Trophoblast cell (in vitro differentiated cells and primary cell): ENCODE measurements around the gene NCAM2.

ENCODE experiments used
- DNase-seq, 2 donors: peaks; one replicate each; pipeline ENCODE4 v3.0.0-alpha.2; 2016
- H2AFZ ChIP-seq: 2 replicates; pipeline ENCODE4 v1.6.1; 2013; ENCODE audit warnings: low read length, moderate library complexity, mild to moderate bottlenecking; ENCODE audit not compliant: insufficient read depth, poor library complexity
- H2AK5ac ChIP-seq: 2 replicates; pipeline ENCODE4 v1.6.1; 2013; ENCODE audit warnings: mild to moderate bottlenecking, low read length
- H2BK120ac ChIP-seq: 2 replicates; pipeline ENCODE4 v1.6.1; 2013; ENCODE audit warnings: low read length, mild to moderate bottlenecking, moderate library complexity; ENCODE audit not compliant: insufficient read depth, poor library complexity
- H2BK12ac ChIP-seq: 2 replicates; pipeline ENCODE4 v1.6.1; 2013; ENCODE audit warnings: mild to moderate bottlenecking, low read length, moderate library complexity
- H2BK5ac ChIP-seq: 2 replicates; pipeline ENCODE4 v1.6.1; 2013; ENCODE audit warnings: low read length, low read depth, moderate library complexity, mild to moderate bottlenecking; ENCODE audit not compliant: poor library complexity
- H3K14ac ChIP-seq: 2 replicates; pipeline ENCODE4 v1.6.1; 2013; ENCODE audit warnings: mild to moderate bottlenecking, low read length
- H3K18ac ChIP-seq: 2 replicates; pipeline ENCODE4 v1.6.1; 2013; ENCODE audit warnings: mild to moderate bottlenecking, low read length
- H3K23ac ChIP-seq: 2 replicates; pipeline ENCODE4 v1.6.1; 2013; ENCODE audit warnings: low read length
- H3K27ac ChIP-seq: 2 replicates; pipeline ENCODE4 v1.5.1; 2013; ENCODE audit warnings: low read depth, mild to moderate bottlenecking, inconsistent platforms, low read length, moderate library complexity
- H3K27me3 ChIP-seq: 2 replicates; pipeline ENCODE4 v1.6.1; 2013; ENCODE audit warnings: inconsistent platforms, mild to moderate bottlenecking, low read length, moderate library complexity; ENCODE audit not compliant: insufficient read depth
- H3K36me3 ChIP-seq, 2 experiments: 1 replicate in 1 of 2; 2 replicates in 1 of 2; pipeline ENCODE4 v1.6.1; 2013; ENCODE audit warnings: low read length in 2 of 2, mild to moderate bottlenecking in 2 of 2, moderate library complexity in 1 of 2; ENCODE audit not compliant: insufficient read depth in 2 of 2, control insufficient read depth in 1 of 2
- H3K4ac ChIP-seq: 2 replicates; pipeline ENCODE4 v1.6.1; 2013; ENCODE audit warnings: low read depth, mild to moderate bottlenecking, low read length, moderate library complexity
- H3K4me1 ChIP-seq, 2 experiments: 1 replicate in 1 of 2; 2 replicates in 1 of 2; pipeline ENCODE4 v1.6.1; 2013; ENCODE audit warnings: low read length in 2 of 2, mild to moderate bottlenecking in 2 of 2, moderate library complexity in 1 of 2; ENCODE audit not compliant: insufficient read depth in 2 of 2, control insufficient read depth in 1 of 2
- H3K4me2 ChIP-seq: 2 replicates; pipeline ENCODE4 v1.6.1; 2013; ENCODE audit warnings: inconsistent platforms, mild to moderate bottlenecking, low read length, moderate library complexity
- H3K4me3 ChIP-seq: 2 replicates; pipeline ENCODE4 v1.5.1; 2013; ENCODE audit warnings: mild to moderate bottlenecking, low read depth, low read length, inconsistent platforms
- H3K79me1 ChIP-seq: one replicate; pipeline ENCODE4 v1.6.1; 2013; ENCODE audit warnings: low read length
- H3K79me2 ChIP-seq: 2 replicates; pipeline ENCODE4 v1.6.1; 2013; ENCODE audit warnings: low read length, mild to moderate bottlenecking; ENCODE audit not compliant: control insufficient read depth, insufficient read depth, poor library complexity
- H3K9ac ChIP-seq: 2 replicates; pipeline ENCODE4 v1.6.1; 2013; ENCODE audit warnings: mild to moderate bottlenecking, low read length
- H3K9me3 ChIP-seq: 2 replicates; pipeline ENCODE4 v1.6.1; 2013; ENCODE audit warnings: low read depth, mild to moderate bottlenecking, control low read depth, inconsistent platforms, low read length; ENCODE audit not compliant: insufficient read depth
- H4K12ac ChIP-seq: 2 replicates; pipeline ENCODE4 v1.6.1; 2013; ENCODE audit warnings: low read depth, mild to moderate bottlenecking, low read length, moderate library complexity
- H4K8ac ChIP-seq: 2 replicates; pipeline ENCODE4 v1.6.1; 2013; ENCODE audit warnings: low read depth, mild to moderate bottlenecking, low read length, moderate library complexity
- H4K91ac ChIP-seq: one replicate; pipeline ENCODE4 v1.6.1; 2013; ENCODE audit warnings: low read depth, mild to moderate bottlenecking, low read length, moderate library complexity
- WGBS: extraction: QIAGEN DNeasy Blood & Tissue Kit; methylation state at CpG from one replicate; pipeline ENCODE4 v1.1.7; 2013; ENCODE audit warnings: missing lambda C conversion rate; ENCODE audit not compliant: insufficient read length, insufficient coverage; ENCODE audit errors: extremely low coverage; 5-methylcytosine and 5-hydroxymethylcytosine counted together

The NCAM2 gene

GRCh38 chr21:21460979-21461378 lies 462.8 kb downstream of the NCAM2 start:
- no peak overlapping the region for H2BK12ac ChIP-seq
- H2AFZ ChIP-seq: no peak overlapping the region
- no peaks in the 10 kb centered on the region for H3K4me1 ChIP-seq
- WGBS: no CpG with 5 or more reads among the region's 5 CpGs
- H3K79me1 ChIP-seq: no peaks in the 10 kb centered on the region
- no peak overlapping the region for H4K91ac ChIP-seq
- H2AK5ac ChIP-seq: no peak overlapping the region
- H3K79me2 ChIP-seq: no peaks in the 10 kb centered on the region
- H3K27me3 ChIP-seq: no peaks in the 10 kb centered on the region
- no peak for DNase-seq
- no peak overlapping the region for H3K18ac ChIP-seq
- H2BK120ac ChIP-seq: no peak overlapping the region
- H3K27ac ChIP-seq: no peak overlapping the region
- H3K9me3 ChIP-seq: no peaks in the 10 kb centered on the region
- no peak overlapping the region for H3K14ac ChIP-seq
- H3K4me3 ChIP-seq: no peak overlapping the region
- H4K12ac ChIP-seq: no peak overlapping the region
- H3K36me3 ChIP-seq: no peaks in the 10 kb centered on the region
- H3K4ac ChIP-seq: no peak overlapping the region
- no peak overlapping the region for H3K4me2 ChIP-seq
- H3K9ac ChIP-seq: no peak overlapping the region
- H2BK5ac ChIP-seq: no peak overlapping the region
- no peak overlapping the region for H3K23ac ChIP-seq
- no peak overlapping the region for H4K8ac ChIP-seq

GRCh38 chr21:21463456-21463855 lies 465.2 kb downstream of the NCAM2 start:
- H2AK5ac ChIP-seq: no peak overlapping the region
- H3K9ac ChIP-seq: no peak overlapping the region
- H2BK12ac ChIP-seq: no peak overlapping the region
- H3K27me3 ChIP-seq: no peaks in the 10 kb centered on the region
- no CpG with 5 or more reads among the region's 4 CpGs for WGBS
- no peak overlapping the region for H3K23ac ChIP-seq
- H3K14ac ChIP-seq: no peak overlapping the region
- no peaks in the 10 kb centered on the region for H3K9me3 ChIP-seq
- no peaks in the 10 kb centered on the region for H3K36me3 ChIP-seq
- H3K4me2 ChIP-seq: no peak overlapping the region
- H2BK5ac ChIP-seq: no peak overlapping the region
- no peaks in the 10 kb centered on the region for H3K4me1 ChIP-seq
- no peaks in the 10 kb centered on the region for H3K79me2 ChIP-seq
- H3K79me1 ChIP-seq: no peaks in the 10 kb centered on the region
- no peak overlapping the region for H4K12ac ChIP-seq
- H4K8ac ChIP-seq: peak overlapping the region; percentile 28
- no peak for DNase-seq
- no peak overlapping the region for H3K4me3 ChIP-seq
- no peak overlapping the region for H3K27ac ChIP-seq
- H4K91ac ChIP-seq: no peak overlapping the region
- H3K18ac ChIP-seq: no peak overlapping the region
- H3K4ac ChIP-seq: no peak overlapping the region
- no peak overlapping the region for H2AFZ ChIP-seq
- no peak overlapping the region for H2BK120ac ChIP-seq

- WGBS: 100% methylated on average over 1 of the region's 1 CpG
- no peak for DNase-seq
- Histone ChIP-seq H3K4ac (no peak overlapping the region), H3K27ac (no peak overlapping the region), H3K18ac (no peak overlapping the region), H3K9me3 (no peaks in the 10 kb centered on the region), H3K9ac (no peak overlapping the region), H4K8ac (no peak overlapping the region), H2BK5ac (no peak overlapping the region), H3K23ac (no peak overlapping the region), H3K4me1 (no peaks in the 10 kb centered on the region), H4K91ac (no peak overlapping the region), H4K12ac (no peak overlapping the region), H3K4me3 (no peak overlapping the region), H2BK120ac (no peak overlapping the region), H2BK12ac (no peak overlapping the region), H3K36me3 (no peaks in the 10 kb centered on the region), H3K79me1 (no peaks in the 10 kb centered on the region), H3K4me2 (no peak overlapping the region), H3K79me2 (no peaks in the 10 kb centered on the region), H2AFZ (no peak overlapping the region), H2AK5ac (no peak overlapping the region), H3K27me3 (no peaks in the 10 kb centered on the region), H3K14ac (no peak overlapping the region)
These were observed 466.5 kb downstream of the NCAM2 start for GRCh38 chr21:21464684-21465083.

DNA sequence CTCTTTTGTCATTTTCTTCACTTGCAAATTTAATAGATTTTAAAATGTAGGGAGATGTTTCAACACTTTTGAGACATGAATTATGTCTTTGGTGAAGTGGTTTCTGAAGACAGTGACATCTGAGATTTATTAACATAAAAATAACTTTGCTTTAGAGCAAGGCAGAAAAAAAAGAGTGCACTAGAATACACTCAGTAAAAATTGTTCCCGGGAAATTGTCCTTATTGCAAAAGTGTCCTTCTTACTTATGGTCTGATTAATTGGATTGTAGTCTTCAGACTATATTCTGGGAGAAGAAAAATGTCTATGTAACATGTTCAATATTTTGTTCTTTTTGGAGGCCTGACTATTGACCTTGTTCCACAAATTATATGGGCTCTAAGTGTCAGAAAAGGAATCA lies 468.5 kb downstream of the NCAM2 start:
- H2BK120ac ChIP-seq: no peak overlapping the region
- WGBS: no CpG with 5 or more reads among the region's 1 CpG
- no peak overlapping the region for H4K8ac ChIP-seq
- H3K14ac ChIP-seq: no peak overlapping the region
- H2BK12ac ChIP-seq: no peak overlapping the region
- no peak overlapping the region for H3K9ac ChIP-seq
- H3K4me1 ChIP-seq: no peaks in the 10 kb centered on the region
- no peaks in the 10 kb centered on the region for H3K9me3 ChIP-seq
- H2BK5ac ChIP-seq: no peak overlapping the region
- no peak overlapping the region for H3K4me2 ChIP-seq
- H3K18ac ChIP-seq: no peak overlapping the region
- no peaks in the 10 kb centered on the region for H3K79me2 ChIP-seq
- no peak for DNase-seq
- H4K12ac ChIP-seq: no peak overlapping the region
- no peak overlapping the region for H3K23ac ChIP-seq
- H2AFZ ChIP-seq: no peak overlapping the region
- H3K36me3 ChIP-seq: no peaks in the 10 kb centered on the region
- H2AK5ac ChIP-seq: no peak overlapping the region
- H3K4me3 ChIP-seq: no peak overlapping the region
- H3K4ac ChIP-seq: no peak overlapping the region
- no peaks in the 10 kb centered on the region for H3K79me1 ChIP-seq
- H3K27ac ChIP-seq: no peak overlapping the region
- H4K91ac ChIP-seq: no peak overlapping the region
- no peaks in the 10 kb centered on the region for H3K27me3 ChIP-seq

GRCh38 chr21:21468003-21468402 lies 469.8 kb downstream of the NCAM2 start:
- Histone ChIP-seq H3K9ac (no peak overlapping the region), H3K4ac (no peak overlapping the region), H3K27me3 (no peaks in the 10 kb centered on the region), H3K79me1 (no peaks in the 10 kb centered on the region), H2BK5ac (no peak overlapping the region), H3K4me1 (no peaks in the 10 kb centered on the region), H3K23ac (no peak overlapping the region), H2BK12ac (no peak overlapping the region), H3K79me2 (no peaks in the 10 kb centered on the region), H2AFZ (no peak overlapping the region), H4K91ac (no peak overlapping the region), H2BK120ac (no peak overlapping the region), H3K36me3 (no peaks in the 10 kb centered on the region), H3K27ac (no peak overlapping the region), H4K8ac (no peak overlapping the region), H4K12ac (no peak overlapping the region), H3K14ac (no peak overlapping the region), H3K18ac (no peak overlapping the region), H3K9me3 (no peaks in the 10 kb centered on the region), H2AK5ac (no peak overlapping the region), H3K4me2 (no peak overlapping the region), H3K4me3 (no peak overlapping the region)
- no peak for DNase-seq
